HepG2 (cell line): ENCODE results near the gene HCFC2. TPM values are rescaled to one million over a fixed set of nuclear protein-coding genes. Genes with fewer than 3 reads are reported as not detected.

Source experiments
- DR1 ChIP-seq: sonication (generic); formaldehyde crosslinking; IDR thresholded peaks from 2 replicates; pipeline ENCODE4 v1.8.0; 2021; ENCODE audit warnings: mild to moderate bottlenecking, missing genetic modification reagents, inconsistent platforms
- MED8 ChIP-seq: sonication (generic); formaldehyde crosslinking; IDR thresholded peaks from 2 replicates; pipeline ENCODE4 v1.8.1; 2023; ENCODE audit warnings: mild to moderate bottlenecking, missing genetic modification reagents; ENCODE audit not compliant: insufficient replicate concordance
- NR2F6 ChIP-seq, 2 experiments: IDR thresholded peaks; 2 replicates each; pipeline ENCODE4 v1.6.1; 2016; ENCODE audit warnings: antibody characterized with exemption in 1 of 2, mild to moderate bottlenecking in 1 of 2
- RAD51 ChIP-seq: fragments of 450-650 bp; IDR thresholded peaks from 2 replicates; pipeline ENCODE4 v1.6.1; 2016; ENCODE audit warnings: borderline replicate concordance
- SRSF4 ChIP-seq: fragments of 200-400 bp; formaldehyde crosslinking; IDR thresholded peaks from one replicate; pipeline ENCODE4 v1.6.1; 2018; ENCODE audit warnings: mild to moderate bottlenecking, low read depth, low read length, moderate library complexity; ENCODE audit not compliant: poor library complexity, severe bottlenecking
- ZBTB7B ChIP-seq: sonication (generic); formaldehyde crosslinking; IDR thresholded peaks from 2 replicates; pipeline ENCODE4 v1.4.0; 2020; ENCODE audit warnings: missing genetic modification reagents
- ZNF121 ChIP-seq: sonication (generic); formaldehyde crosslinking; IDR thresholded peaks from 2 replicates; pipeline ENCODE4 v1.5.0; 2020; ENCODE audit warnings: mild to moderate bottlenecking, missing genetic modification reagents
- ZNF230 ChIP-seq: sonication (generic); formaldehyde crosslinking; IDR thresholded peaks from 2 replicates; pipeline ENCODE4 v1.4.0; 2020; ENCODE audit warnings: mild to moderate bottlenecking, missing genetic modification reagents
- ZNF607 ChIP-seq: sonication (generic); formaldehyde crosslinking; IDR thresholded peaks from 2 replicates; pipeline ENCODE4 v1.5.1; 2020; ENCODE audit warnings: missing genetic modification reagents, mild to moderate bottlenecking, borderline replicate concordance
- ZNF670 ChIP-seq: sonication (generic); formaldehyde crosslinking; IDR thresholded peaks from 2 replicates; pipeline ENCODE4 v1.8.0; 2022; ENCODE audit warnings: mild to moderate bottlenecking, missing genetic modification reagents, borderline replicate concordance
- ZNF749 ChIP-seq: sonication (generic); formaldehyde crosslinking; IDR thresholded peaks from 2 replicates; pipeline ENCODE4 v1.8.0; 2022; ENCODE audit warnings: mild to moderate bottlenecking, missing genetic modification reagents, moderate library complexity, borderline replicate concordance
- polyA plus RNA-seq, 8 experiments: library from polyadenylated mRNA; depleted of rRNA in 3 of 8; stranded (reverse) in 7 of 8; unstranded in 1 of 8; fragments of >200 nt; fragmentation: Illumina TruSeq in 4 of 8; extraction: Trizol in 4 of 8; gene quantifications; 2 replicates each; pipeline versions ENCODE4 v1.2.1 to v1.2.3, GENCODE V29; 2011 to 2016; ENCODE audit warnings: low read depth in 4 of 8, missing spikeins in 1 of 8, mixed read lengths in 1 of 8; ENCODE audit not compliant: insufficient read depth in 1 of 8
- total RNA-seq, 5 experiments: library from RNA; depleted of rRNA; stranded (reverse); fragments of >200 nt; fragmentation: Illumina TruSeq; extraction: Trizol; gene quantifications; 2 replicates each; pipeline ENCODE4 v1.2.3, GENCODE V29; 2016; ENCODE audit warnings: low read depth in 1 of 5
- TF ChIP-seq, protein P1 (sequence below): sonication (generic); formaldehyde crosslinking; conservative IDR thresholded peaks from 2 replicates; pipeline ENCODE4 v1.4.0; 2020; ENCODE audit warnings: missing genetic modification reagents
- TF ChIP-seq, protein P2 (sequence below): sonication (generic); formaldehyde crosslinking; IDR thresholded peaks from 2 replicates; pipeline ENCODE4 v1.4.0; 2020; ENCODE audit warnings: missing genetic modification reagents
- TF ChIP-seq, protein P3 (sequence below): sonication (generic); formaldehyde crosslinking; IDR thresholded peaks from 2 replicates; pipeline ENCODE4 v1.4.0; 2020; ENCODE audit warnings: missing genetic modification reagents
- TF ChIP-seq, protein P4 (sequence below): sonication (generic); formaldehyde crosslinking; IDR thresholded peaks from 2 replicates; pipeline ENCODE4 v1.5.0; 2020; ENCODE audit warnings: mild to moderate bottlenecking, missing genetic modification reagents
- TF ChIP-seq, protein P5 (sequence below): sonication (generic); formaldehyde crosslinking; IDR thresholded peaks from 2 replicates; pipeline ENCODE4 v1.4.0; 2020; ENCODE audit warnings: low read depth, missing genetic modification reagents

The HCFC2 gene
- total and polyA plus RNA-seq, 2 of the 13 experiments (the other 11 are each of a cell fraction or from before 2014, with no cell fraction given) = 3.7 to 4.9 TPM

DNA sequence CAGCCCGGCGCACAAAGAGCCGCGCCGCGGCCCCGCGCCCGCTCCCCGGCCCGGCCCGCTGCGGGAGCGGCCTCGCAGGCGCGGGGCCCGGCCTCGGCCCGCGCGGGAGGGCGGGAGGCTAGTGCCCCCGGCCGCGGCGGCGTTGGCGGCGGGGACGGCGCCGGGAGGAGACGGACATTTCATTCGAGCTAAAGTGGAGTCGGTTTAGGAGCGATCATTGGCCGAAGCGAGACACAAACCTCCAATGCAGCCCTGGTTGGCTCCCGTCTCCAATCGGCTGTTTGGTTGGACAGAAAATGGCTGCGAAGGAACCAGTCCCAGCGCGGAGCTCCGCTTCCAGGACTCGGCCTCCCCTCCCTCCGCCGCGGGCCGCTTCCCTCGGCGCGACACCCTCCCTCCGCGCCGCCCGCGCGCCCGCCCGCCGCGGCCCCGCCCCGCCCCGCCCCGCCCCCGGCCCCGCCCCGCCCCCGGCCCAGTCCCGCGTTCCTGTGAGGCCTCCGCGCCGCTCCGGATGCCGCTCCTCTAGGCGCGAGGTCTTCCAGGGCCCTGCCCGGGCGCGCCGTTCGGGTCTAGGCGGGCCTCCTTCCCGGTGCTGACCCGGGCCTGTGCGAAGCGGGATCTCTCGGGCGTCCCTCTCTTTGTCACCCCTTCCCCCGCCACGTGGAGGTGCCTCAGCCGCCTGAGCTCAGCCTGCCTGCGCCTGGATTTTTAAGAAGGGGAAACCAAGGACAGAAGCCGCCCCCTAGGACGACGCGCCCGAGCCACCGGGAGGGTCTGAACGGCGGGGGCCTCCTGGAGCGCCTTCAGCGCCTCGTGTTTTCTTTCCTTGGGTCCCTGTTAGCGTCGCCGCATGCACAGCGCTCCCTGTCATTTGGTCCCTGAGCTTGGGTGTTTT is 73.8 kb downstream of the HCFC2 start, which contains the start of gene NFYB (continued):
- no peak for TF ChIP-seq NR2F6 (IDR thresholded peaks at IDR 0.05)
- no peak for TF ChIP-seq NR2F6 (CRISPR knock-in tag; IDR thresholded peaks at IDR 0.05)
- TF ChIP-seq ZNF670 (CRISPR knock-in tag) = peak; percentile 68; the same call in 1 of the 2 replicates
- no peak for TF ChIP-seq ZNF121 (CRISPR knock-in tag)
- TF ChIP-seq MED8 (CRISPR knock-in tag) = no peak
- TF ChIP-seq, protein P1, sequence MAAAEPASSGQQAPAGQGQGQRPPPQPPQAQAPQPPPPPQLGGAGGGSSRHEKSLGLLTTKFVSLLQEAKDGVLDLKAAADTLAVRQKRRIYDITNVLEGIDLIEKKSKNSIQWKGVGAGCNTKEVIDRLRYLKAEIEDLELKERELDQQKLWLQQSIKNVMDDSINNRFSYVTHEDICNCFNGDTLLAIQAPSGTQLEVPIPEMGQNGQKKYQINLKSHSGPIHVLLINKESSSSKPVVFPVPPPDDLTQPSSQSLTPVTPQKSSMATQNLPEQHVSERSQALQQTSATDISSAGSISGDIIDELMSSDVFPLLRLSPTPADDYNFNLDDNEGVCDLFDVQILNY (CRISPR knock-in tag) = no peak
- no peak for TF ChIP-seq SRSF4
- TF ChIP-seq ZNF607 = peak; percentile 83; the same call in 1 of the 2 replicates
- TF ChIP-seq, protein P2, sequence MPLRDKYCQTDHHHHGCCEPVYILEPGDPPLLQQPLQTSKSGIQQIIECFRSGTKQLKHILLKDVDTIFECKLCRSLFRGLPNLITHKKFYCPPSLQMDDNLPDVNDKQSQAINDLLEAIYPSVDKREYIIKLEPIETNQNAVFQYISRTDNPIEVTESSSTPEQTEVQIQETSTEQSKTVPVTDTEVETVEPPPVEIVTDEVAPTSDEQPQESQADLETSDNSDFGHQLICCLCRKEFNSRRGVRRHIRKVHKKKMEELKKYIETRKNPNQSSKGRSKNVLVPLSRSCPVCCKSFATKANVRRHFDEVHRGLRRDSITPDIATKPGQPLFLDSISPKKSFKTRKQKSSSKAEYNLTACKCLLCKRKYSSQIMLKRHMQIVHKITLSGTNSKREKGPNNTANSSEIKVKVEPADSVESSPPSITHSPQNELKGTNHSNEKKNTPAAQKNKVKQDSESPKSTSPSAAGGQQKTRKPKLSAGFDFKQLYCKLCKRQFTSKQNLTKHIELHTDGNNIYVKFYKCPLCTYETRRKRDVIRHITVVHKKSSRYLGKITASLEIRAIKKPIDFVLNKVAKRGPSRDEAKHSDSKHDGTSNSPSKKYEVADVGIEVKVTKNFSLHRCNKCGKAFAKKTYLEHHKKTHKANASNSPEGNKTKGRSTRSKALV = peak; percentile 43; the same call in 1 of the 2 replicates
- TF ChIP-seq, protein P3, sequence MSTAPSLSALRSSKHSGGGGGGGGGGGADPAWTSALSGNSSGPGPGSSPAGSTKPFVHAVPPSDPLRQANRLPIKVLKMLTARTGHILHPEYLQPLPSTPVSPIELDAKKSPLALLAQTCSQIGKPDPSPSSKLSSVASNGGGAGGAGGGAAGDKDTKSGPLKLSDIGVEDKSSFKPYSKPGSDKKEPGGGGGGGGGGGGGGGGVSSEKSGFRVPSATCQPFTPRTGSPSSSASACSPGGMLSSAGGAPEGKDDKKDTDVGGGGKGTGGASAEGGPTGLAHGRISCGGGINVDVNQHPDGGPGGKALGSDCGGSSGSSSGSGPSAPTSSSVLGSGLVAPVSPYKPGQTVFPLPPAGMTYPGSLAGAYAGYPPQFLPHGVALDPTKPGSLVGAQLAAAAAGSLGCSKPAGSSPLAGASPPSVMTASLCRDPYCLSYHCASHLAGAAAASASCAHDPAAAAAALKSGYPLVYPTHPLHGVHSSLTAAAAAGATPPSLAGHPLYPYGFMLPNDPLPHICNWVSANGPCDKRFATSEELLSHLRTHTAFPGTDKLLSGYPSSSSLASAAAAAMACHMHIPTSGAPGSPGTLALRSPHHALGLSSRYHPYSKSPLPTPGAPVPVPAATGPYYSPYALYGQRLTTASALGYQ (CRISPR knock-in tag) = peak; percentile 21; the same call in 1 of the 2 replicates
- 0 out of 2 replicates have a peak, but pooled peaks have one; percentile 48 for TF ChIP-seq ZNF749
- TF ChIP-seq, protein P4, sequence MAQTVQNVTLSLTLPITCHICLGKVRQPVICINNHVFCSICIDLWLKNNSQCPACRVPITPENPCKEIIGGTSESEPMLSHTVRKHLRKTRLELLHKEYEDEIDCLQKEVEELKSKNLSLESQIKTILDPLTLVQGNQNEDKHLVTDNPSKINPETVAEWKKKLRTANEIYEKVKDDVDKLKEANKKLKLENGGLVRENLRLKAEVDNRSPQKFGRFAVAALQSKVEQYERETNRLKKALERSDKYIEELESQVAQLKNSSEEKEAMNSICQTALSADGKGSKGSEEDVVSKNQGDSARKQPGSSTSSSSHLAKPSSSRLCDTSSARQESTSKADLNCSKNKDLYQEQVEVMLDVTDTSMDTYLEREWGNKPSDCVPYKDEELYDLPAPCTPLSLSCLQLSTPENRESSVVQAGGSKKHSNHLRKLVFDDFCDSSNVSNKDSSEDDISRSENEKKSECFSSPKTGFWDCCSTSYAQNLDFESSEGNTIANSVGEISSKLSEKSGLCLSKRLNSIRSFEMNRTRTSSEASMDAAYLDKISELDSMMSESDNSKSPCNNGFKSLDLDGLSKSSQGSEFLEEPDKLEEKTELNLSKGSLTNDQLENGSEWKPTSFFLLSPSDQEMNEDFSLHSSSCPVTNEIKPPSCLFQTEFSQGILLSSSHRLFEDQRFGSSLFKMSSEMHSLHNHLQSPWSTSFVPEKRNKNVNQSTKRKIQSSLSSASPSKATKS (CRISPR knock-in tag) = no peak
- no peak for TF ChIP-seq ZBTB7B (CRISPR knock-in tag)
- TF ChIP-seq ZNF230 (CRISPR knock-in tag) = no peak
- TF ChIP-seq, protein P5, sequence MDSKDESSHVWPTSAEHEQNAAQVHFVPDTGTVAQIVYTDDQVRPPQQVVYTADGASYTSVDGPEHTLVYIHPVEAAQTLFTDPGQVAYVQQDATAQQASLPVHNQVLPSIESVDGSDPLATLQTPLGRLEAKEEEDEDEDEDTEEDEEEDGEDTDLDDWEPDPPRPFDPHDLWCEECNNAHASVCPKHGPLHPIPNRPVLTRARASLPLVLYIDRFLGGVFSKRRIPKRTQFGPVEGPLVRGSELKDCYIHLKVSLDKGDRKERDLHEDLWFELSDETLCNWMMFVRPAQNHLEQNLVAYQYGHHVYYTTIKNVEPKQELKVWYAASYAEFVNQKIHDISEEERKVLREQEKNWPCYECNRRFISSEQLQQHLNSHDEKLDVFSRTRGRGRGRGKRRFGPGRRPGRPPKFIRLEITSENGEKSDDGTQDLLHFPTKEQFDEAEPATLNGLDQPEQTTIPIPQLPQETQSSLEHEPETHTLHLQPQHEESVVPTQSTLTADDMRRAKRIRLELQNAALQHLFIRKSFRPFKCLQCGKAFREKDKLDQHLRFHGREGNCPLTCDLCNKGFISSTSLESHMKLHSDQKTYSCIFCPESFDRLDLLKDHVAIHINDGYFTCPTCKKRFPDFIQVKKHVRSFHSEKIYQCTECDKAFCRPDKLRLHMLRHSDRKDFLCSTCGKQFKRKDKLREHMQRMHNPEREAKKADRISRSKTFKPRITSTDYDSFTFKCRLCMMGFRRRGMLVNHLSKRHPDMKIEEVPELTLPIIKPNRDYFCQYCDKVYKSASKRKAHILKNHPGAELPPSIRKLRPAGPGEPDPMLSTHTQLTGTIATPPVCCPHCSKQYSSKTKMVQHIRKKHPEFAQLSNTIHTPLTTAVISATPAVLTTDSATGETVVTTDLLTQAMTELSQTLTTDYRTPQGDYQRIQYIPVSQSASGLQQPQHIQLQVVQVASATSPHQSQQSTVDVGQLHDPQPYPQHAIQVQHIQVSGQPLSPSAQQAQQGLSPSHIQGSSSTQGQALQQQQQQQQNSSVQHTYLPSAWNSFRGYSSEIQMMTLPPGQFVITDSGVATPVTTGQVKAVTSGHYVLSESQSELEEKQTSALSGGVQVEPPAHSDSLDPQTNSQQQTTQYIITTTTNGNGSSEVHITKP (CRISPR knock-in tag) = no peak
- no peak for TF ChIP-seq RAD51
- TF ChIP-seq DR1 (CRISPR knock-in tag) = no peak; the same call in 1 of the 2 replicates
